ENCODE measurements around the gene LARGE1. TPM values are rescaled to one million over a fixed set of nuclear protein-coding genes. Genes with fewer than 3 reads are reported as not detected.

The LARGE1 gene
- total and polyA plus RNA-seq, 2 of the 13 experiments (the other 11 are each of a cell fraction or from before 2014, with no cell fraction given): 8.4 to 11.0 TPM

GRCh38 chr22:33962409-33962808 lies 42.1 kb upstream of the LARGE1 start:
- Histone ChIP-seq H3K9me3 (ENCODE audit: low read length) (no peaks in the 10 kb centered on the region), H3K4me2 (ENCODE audit: low read depth, low read length) (no peak overlapping the region), H2AFZ (ENCODE audit: low read length) (no peak overlapping the region), H4K20me1 (ENCODE audit: insufficient read depth, low read length) (no peaks in the 10 kb centered on the region), H3K79me2 (ENCODE audit: insufficient read depth, low read length) (no peaks in the 10 kb centered on the region), H3K9ac (ENCODE audit: insufficient read depth, low read depth, low read length) (no peak overlapping the region), H3K27ac (ENCODE audit: extremely low read length, insufficient read depth, low read length) (no peak overlapping the region), H3K27me3 (ENCODE audit: control insufficient read depth in 1 of 2, insufficient read depth in 2 of 2, low read length in 2 of 2) (no peaks in the 10 kb centered on the region), H3K4me1 (ENCODE audit: insufficient read depth, low read length) (no peaks in the 10 kb centered on the region), H3K4me3 (replicated peaks in 1 of 3; ENCODE audit: insufficient read depth in 1 of 3, low read depth in 2 of 3, low read length in 3 of 3) (no peak overlapping the region), H3K36me3 (replicated peaks in 1 of 2; ENCODE audit: control insufficient read depth in 1 of 2, insufficient read depth in 2 of 2, low read length in 2 of 2) (no peaks in the 10 kb centered on the region)
- in situ Hi-C loops (cut with HindIII; ENCODE audit: extremely low pct_ligation_motif_present, low pct_unique_long_range_greater_than_20kb): no loop called here
- ChIA-PET POLR2A (no interaction called here), CTCF (ENCODE audit: low intra/inter-chr PET ratio, low total read pairs) (no interaction called here)
- no peak for TF ChIP-seq PAWR (CRISPR knock-in tag; IDR thresholded peaks at IDR 0.05; ENCODE audit: borderline replicate concordance)
- no peak for TF ChIP-seq CHD2 (IDR thresholded peaks at IDR 0.05; ENCODE audit: low read depth, low read length)
- TF ChIP-seq TBX3 (IDR thresholded peaks at IDR 0.05; ENCODE audit: borderline replicate concordance): no peak
- TF ChIP-seq MXI1 (IDR thresholded peaks at IDR 0.05; ENCODE audit: borderline replicate concordance, low read depth, low read length): no peak
- no peak for TF ChIP-seq PHF5A (CRISPR knock-in tag; IDR thresholded peaks at IDR 0.05; ENCODE audit: low read depth, unreplicated experiment)
- no peak for TF ChIP-seq ZBTB38 (CRISPR knock-in tag; IDR thresholded peaks at IDR 0.05)
- TF ChIP-seq ZNF317 (CRISPR knock-in tag; IDR thresholded peaks at IDR 0.05): no peak
- TF ChIP-seq U2AF1 (optimal IDR thresholded peaks at IDR 0.05; ENCODE audit: low read depth, low read length): no peak
- no peak for TF ChIP-seq ZNF580 (CRISPR knock-in tag; IDR thresholded peaks at IDR 0.05; ENCODE audit: borderline replicate concordance, low read depth)
- no peak for TF ChIP-seq FOSL1 (CRISPR knock-in tag; IDR thresholded peaks at IDR 0.05; ENCODE audit: borderline replicate concordance)
- TF ChIP-seq REPIN1 (CRISPR knock-in tag; IDR thresholded peaks at IDR 0.05; ENCODE audit: borderline replicate concordance, low read depth): no peak
- TF ChIP-seq ZNF574 (CRISPR knock-in tag; IDR thresholded peaks at IDR 0.05): no peak
- TF ChIP-seq ZNF782 (CRISPR knock-in tag; IDR thresholded peaks at IDR 0.05; ENCODE audit: borderline replicate concordance): no peak
- no peak for TF ChIP-seq ZNF768 (CRISPR knock-in tag; IDR thresholded peaks at IDR 0.05)
- DNase-seq (ENCODE audit: low spot score) (no peak), ATAC-seq (no peak), FAIRE-seq (no peak)
- intact Hi-C loops (cut with micrococcal nuclease; ENCODE audit: unreplicated experiment): no loop called here
- 30% methylated on average over 7 of the region's 7 CpGs for whole genome bisulfite sequencing (ENCODE audit: low lambda C conversion rate)
- BruUV-seq (replicated peaks): no TSS peak
